GM23248 (cell line): ENCODE measurements around the gene IGF2BP1.

Experiments
- EZH2 ChIP-seq: fragments of 200-600 bp; sonication (generic); IDR thresholded peaks from 2 replicates; pipeline ENCODE4 v1.6.1; 2018; ENCODE audit warnings: antibody characterized with exemption, mild to moderate bottlenecking; ENCODE audit not compliant: insufficient read depth, poor library complexity, severe bottlenecking
- EZH2phosphoT487 ChIP-seq: fragments of 200-600 bp; sonication (generic); IDR thresholded peaks from 2 replicates; pipeline ENCODE4 v1.6.1; 2018; ENCODE audit warnings: antibody characterized with exemption, moderate library complexity, mild to moderate bottlenecking, low read depth; ENCODE audit not compliant: insufficient read depth

- TF ChIP-seq EZH2phosphoT487 (no peak), EZH2 (peak; percentile 76)
Measured at GRCh38 chr17:48995974-48996721, 1.0 kb upstream of the IGF2BP1 start.
